BLaER1 (cell line): ENCODE measurements around the gene RADIL.

ENCODE experiments used
- H3K27ac ChIP-seq: shearing (Covaris generic); formaldehyde crosslinking; 2 replicates; pipeline ENCODE4 v1.8.1; 2022
- H3K27me3 ChIP-seq: shearing (Covaris generic); formaldehyde crosslinking; 2 replicates; pipeline ENCODE4 v1.8.1; 2022
- H3K36me3 ChIP-seq: shearing (Covaris generic); formaldehyde crosslinking; 2 replicates; pipeline ENCODE4 v1.8.1; 2022
- H3K4me1 ChIP-seq: shearing (Covaris generic); formaldehyde crosslinking; 2 replicates; pipeline ENCODE4 v1.8.1; 2022
- H3K4me2 ChIP-seq: shearing (Covaris generic); formaldehyde crosslinking; 2 replicates; pipeline ENCODE4 v1.8.1; 2022
- H3K4me3 ChIP-seq: shearing (Covaris generic); formaldehyde crosslinking; 2 replicates; pipeline ENCODE4 v1.8.1; 2022
- H3K9ac ChIP-seq: shearing (Covaris generic); formaldehyde crosslinking; 2 replicates; pipeline ENCODE4 v1.8.1; 2022
- H3K9me3 ChIP-seq: shearing (Covaris generic); formaldehyde crosslinking; 2 replicates; pipeline ENCODE4 v1.8.1; 2022
- H4K20me1 ChIP-seq: shearing (Covaris generic); formaldehyde crosslinking; 2 replicates; pipeline ENCODE4 v1.8.1; 2022
- Cebpa-rat ChIP-seq: shearing (Covaris generic); IDR thresholded peaks from 2 replicates; pipeline ENCODE4 v1.8.1; 2022

The RADIL gene

GRCh38 chr7:4789194-4790077, 94.1 kb downstream of the RADIL start:
- peaks cover 45% of the 10 kb centered on the region for H4K20me1 ChIP-seq
- no peak overlapping the region for H3K9ac ChIP-seq
- H3K27ac ChIP-seq, result no peak overlapping the region
- H3K36me3 ChIP-seq, result peaks cover 83% of the 10 kb centered on the region
- no peaks in the 10 kb centered on the region for H3K9me3 ChIP-seq
- peaks cover 35% of the 10 kb centered on the region for H3K4me1 ChIP-seq
- no peaks in the 10 kb centered on the region for H3K27me3 ChIP-seq
- no peak overlapping the region for H3K4me3 ChIP-seq
- TF ChIP-seq Cebpa-rat, result no peak
- no peak overlapping the region for H3K4me2 ChIP-seq

- Histone ChIP-seq H4K20me1 (peaks cover 46% of the 10 kb centered on the region), H3K36me3 (peaks cover 83% of the 10 kb centered on the region), H3K27me3 (no peaks in the 10 kb centered on the region), H3K4me1 (peaks cover 28% of the 10 kb centered on the region), H3K9ac (no peak overlapping the region), H3K9me3 (no peaks in the 10 kb centered on the region), H3K4me3 (no peak overlapping the region), H3K27ac (no peak overlapping the region), H3K4me2 (no peak overlapping the region)
- TF ChIP-seq Cebpa-rat, result no peak
Observed at GRCh38 chr7:4788627-4789189, 94.8 kb downstream of the RADIL start.

- Histone ChIP-seq H3K9me3 (no peaks in the 10 kb centered on the region), H3K27ac (no peak overlapping the region), H4K20me1 (peaks cover 47% of the 10 kb centered on the region), H3K4me3 (no peak overlapping the region), H3K9ac (no peak overlapping the region), H3K4me2 (no peak overlapping the region), H3K27me3 (no peaks in the 10 kb centered on the region), H3K4me1 (peaks cover 22% of the 10 kb centered on the region), H3K36me3 (peaks cover 84% of the 10 kb centered on the region)
- TF ChIP-seq Cebpa-rat, result no peak
Observed at GRCh38 chr7:4787947-4788626, 95.4 kb downstream of the RADIL start.

- peaks cover 90% of the 10 kb centered on the region for H3K36me3 ChIP-seq
- H3K27ac ChIP-seq, result no peak overlapping the region
- no peaks in the 10 kb centered on the region for H3K27me3 ChIP-seq
- TF ChIP-seq Cebpa-rat, result no peak
- peaks cover 16% of the 10 kb centered on the region for H3K4me1 ChIP-seq
- no peak overlapping the region for H3K4me3 ChIP-seq
- no peak overlapping the region for H3K4me2 ChIP-seq
- peaks cover 53% of the 10 kb centered on the region for H4K20me1 ChIP-seq
- no peak overlapping the region for H3K9ac ChIP-seq
- H3K9me3 ChIP-seq, result no peaks in the 10 kb centered on the region
Observed at GRCh38 chr7:4787541-4787940, 96.0 kb downstream of the RADIL start.

- peaks cover 98% of the 10 kb centered on the region for H3K36me3 ChIP-seq
Observed at GRCh38 chr7:4786015-4786414, 97.5 kb downstream of the RADIL start.

GRCh38 chr7:4785371-4785770, 98.1 kb downstream of the RADIL start:
- TF ChIP-seq Cebpa-rat, result no peak
- H3K4me1 ChIP-seq, result no peaks in the 10 kb centered on the region
- no peak overlapping the region for H3K4me3 ChIP-seq
- H4K20me1 ChIP-seq, result peaks cover 56% of the 10 kb centered on the region
- no peak overlapping the region for H3K4me2 ChIP-seq
- no peak overlapping the region for H3K27ac ChIP-seq
- no peaks in the 10 kb centered on the region for H3K27me3 ChIP-seq
- H3K9me3 ChIP-seq, result no peaks in the 10 kb centered on the region
- H3K9ac ChIP-seq, result no peak overlapping the region
- H3K36me3 ChIP-seq, result peaks cover 98% of the 10 kb centered on the region

More at GRCh38 chr7:4786015-4786414, 97.5 kb downstream of the RADIL start:
- TF ChIP-seq Cebpa-rat, result no peak
- Histone ChIP-seq H3K4me3 (no peak overlapping the region), H3K27ac (no peak overlapping the region), H3K4me1 (peaks cover 3% of the 10 kb centered on the region), H3K4me2 (no peak overlapping the region), H4K20me1 (peaks cover 56% of the 10 kb centered on the region), H3K9ac (no peak overlapping the region), H3K27me3 (no peaks in the 10 kb centered on the region), H3K9me3 (no peaks in the 10 kb centered on the region)

- TF ChIP-seq Cebpa-rat, result no peak
- H3K27ac ChIP-seq, result no peak overlapping the region
- no peak overlapping the region for H3K4me2 ChIP-seq
- H3K27me3 ChIP-seq, result no peaks in the 10 kb centered on the region
- H3K4me1 ChIP-seq, result no peaks in the 10 kb centered on the region
- no peak overlapping the region for H3K4me3 ChIP-seq
- no peaks in the 10 kb centered on the region for H3K9me3 ChIP-seq
- peaks cover 100% of the 10 kb centered on the region for H3K36me3 ChIP-seq
- no peak overlapping the region for H3K9ac ChIP-seq
- peaks cover 59% of the 10 kb centered on the region for H4K20me1 ChIP-seq
Observed at GRCh38 chr7:4784799-4785198, 98.7 kb downstream of the RADIL start.

GRCh38 chr7:4783762-4784351, 99.7 kb downstream of the RADIL start:
- Histone ChIP-seq H3K4me3 (no peak overlapping the region), H3K27ac (no peak overlapping the region), H4K20me1 (peaks cover 61% of the 10 kb centered on the region), H3K4me1 (no peaks in the 10 kb centered on the region), H3K36me3 (peaks cover 94% of the 10 kb centered on the region), H3K9ac (no peak overlapping the region), H3K9me3 (no peaks in the 10 kb centered on the region), H3K27me3 (no peaks in the 10 kb centered on the region), H3K4me2 (no peak overlapping the region)
- no peak for TF ChIP-seq Cebpa-rat

GRCh38 chr7:4783292-4783652, 100.2 kb downstream of the RADIL start:
- peaks cover 89% of the 10 kb centered on the region for H3K36me3 ChIP-seq
- no peak for TF ChIP-seq Cebpa-rat
- H3K4me2 ChIP-seq, result no peak overlapping the region
- no peaks in the 10 kb centered on the region for H3K4me1 ChIP-seq
- no peak overlapping the region for H3K9ac ChIP-seq
- no peaks in the 10 kb centered on the region for H3K27me3 ChIP-seq
- no peak overlapping the region for H3K4me3 ChIP-seq
- peaks cover 58% of the 10 kb centered on the region for H4K20me1 ChIP-seq
- no peak overlapping the region for H3K27ac ChIP-seq
- H3K9me3 ChIP-seq, result no peaks in the 10 kb centered on the region
